Activated CD8-positive, alpha-beta memory T cell treated with anti-CD3 and anti-CD28 coated beads for 36 hours (primary cell): Measurements from ENCODE around the gene GPRIN3. TPM values are rescaled to one million over a fixed set of nuclear protein-coding genes. Genes with fewer than 3 reads are reported as not detected.

ENCODE experiments used
- CTCF ChIA-PET: fragments of 350-600 bp; sonication (Branson Sonifier 250); formaldehyde crosslinking; loops from one replicate; lab custom pipeline; 2021; ENCODE audit warnings: antibody characterized with exemption; lab: Charles Lee
- POLR2A ChIA-PET: fragments of 350-600 bp; sonication (Branson Sonifier 250); formaldehyde crosslinking; loops from one replicate; lab custom pipeline; 2021; ENCODE audit warnings: antibody characterized with exemption; lab: Charles Lee
- total RNA-seq, 2 experiments: library from RNA; stranded (reverse); gene quantifications; one replicate each; pipeline ENCODE4 v1.2.3, GENCODE V29; 2021

Gene GPRIN3
- total RNA-seq, 2 experiments from 2014 or later: 18.8 to 19.0 TPM

DNA sequence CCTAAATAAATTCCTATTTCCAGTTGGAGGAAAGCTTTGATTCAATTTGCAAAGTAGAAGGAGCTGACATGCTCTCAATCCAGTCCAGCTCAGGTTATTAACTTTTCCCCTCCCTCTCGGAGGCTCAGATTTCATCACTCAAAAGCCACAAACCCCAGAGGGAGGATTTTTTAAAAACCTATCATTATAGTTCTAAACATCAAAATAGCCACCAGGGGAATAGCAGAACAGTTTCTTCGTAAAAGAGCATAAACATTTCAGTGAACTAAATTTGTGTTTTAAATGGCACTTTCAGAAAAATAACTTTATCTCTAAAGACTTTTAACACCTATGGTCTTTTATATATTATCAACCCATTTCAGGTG is 8.8 kb downstream of the GPRIN3 start:
- CTCF ChIA-PET: interaction anchor here (0.6 to 1.6 kb wide), 6 partner anchors 9 to 44 kb away, joined by 3 to 4 read pairs (median 4); partner anchors contain the start of gene GPRIN3
- POLR2A ChIA-PET: interaction anchor here (1.9 to 3.3 kb wide), 2 partner anchors 9 kb away, joined by 5 to 16 read pairs; partner anchors contain the start of gene GPRIN3

DNA sequence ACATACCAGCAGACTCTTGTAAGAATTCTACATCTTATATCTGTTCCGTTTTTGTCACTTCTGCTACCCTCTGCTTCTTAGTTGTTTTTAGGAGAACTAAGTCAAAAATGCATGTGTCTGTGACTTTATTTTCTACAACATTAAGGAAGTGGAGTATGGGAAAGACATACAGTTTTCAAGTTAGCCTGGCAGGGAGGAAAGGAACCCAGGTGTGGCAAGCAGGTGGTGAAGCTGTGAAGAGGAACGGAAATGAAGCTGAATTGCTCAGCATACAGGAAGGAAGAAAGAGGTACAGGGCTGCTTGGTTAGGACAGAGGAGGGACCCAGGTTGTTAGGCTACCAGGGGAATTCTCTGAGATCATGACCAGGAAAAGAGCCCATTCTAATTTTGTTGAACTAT is 9.4 kb downstream of the GPRIN3 start:
- ChIA-PET POLR2A (interaction anchor here (1.9 to 3.3 kb wide), 2 partner anchors 9 to 10 kb away, joined by 5 to 16 read pairs; partner anchors contain the start of gene GPRIN3), CTCF (interaction anchor here (0.6 to 1.4 kb wide), 4 partner anchors 10 to 43 kb away, joined by 3 to 4 read pairs (median 4); partner anchors contain the start of gene GPRIN3)

DNA sequence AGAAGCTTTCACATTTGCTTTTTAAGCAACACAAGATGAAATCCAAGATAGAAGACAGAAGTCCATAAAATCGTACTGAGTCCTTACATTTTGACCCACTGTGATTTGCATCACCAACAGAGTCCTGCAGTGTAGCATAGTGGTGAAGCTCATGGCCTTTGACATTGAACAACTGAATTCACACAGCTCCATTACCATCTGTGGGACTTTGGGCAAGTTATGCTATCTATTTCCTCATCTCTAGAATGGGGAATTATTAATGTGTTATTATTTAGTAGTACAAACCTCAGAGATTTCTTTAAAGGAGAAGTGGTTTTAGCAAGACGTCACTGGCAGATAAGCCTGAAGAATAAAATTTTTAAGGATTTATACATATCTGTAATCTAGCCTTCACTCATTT is 10.7 kb downstream of the GPRIN3 start:
- POLR2A ChIA-PET: interaction anchor here (0.8 kb wide), 1 partner anchor 13 kb away, joined by 3 read pairs; no protein-coding TSS in a partner anchor
- CTCF ChIA-PET: interaction anchor here (1.4 kb wide), 1 partner anchor 11 kb away, joined by 6 read pairs; the partner anchor contains the start of gene GPRIN3

DNA sequence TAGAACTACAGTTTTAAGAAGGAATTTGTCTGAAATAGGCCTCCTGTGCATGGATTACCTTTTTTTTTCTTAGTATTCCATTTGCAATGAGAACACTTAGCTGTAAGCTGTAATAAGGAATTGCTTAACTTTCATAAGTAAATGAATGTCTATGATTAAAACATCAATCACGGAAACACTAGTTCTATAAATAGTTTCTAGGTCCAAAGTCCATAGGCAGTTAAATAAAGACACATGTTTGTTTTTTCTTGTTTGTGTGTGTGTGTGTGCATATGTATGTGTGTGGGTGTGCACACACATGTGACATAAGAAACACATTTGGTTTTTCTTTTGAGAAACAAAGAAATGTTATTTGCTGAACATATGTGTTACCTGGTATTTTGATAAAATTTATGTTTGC is 11.2 kb downstream of the GPRIN3 start:
- ChIA-PET CTCF (interaction anchor here (1.4 kb wide), 1 partner anchor 11 kb away, joined by 6 read pairs; the partner anchor contains the start of gene GPRIN3), POLR2A (interaction anchor here (0.8 kb wide), 1 partner anchor 12 kb away, joined by 3 read pairs; no protein-coding TSS in a partner anchor)

DNA sequence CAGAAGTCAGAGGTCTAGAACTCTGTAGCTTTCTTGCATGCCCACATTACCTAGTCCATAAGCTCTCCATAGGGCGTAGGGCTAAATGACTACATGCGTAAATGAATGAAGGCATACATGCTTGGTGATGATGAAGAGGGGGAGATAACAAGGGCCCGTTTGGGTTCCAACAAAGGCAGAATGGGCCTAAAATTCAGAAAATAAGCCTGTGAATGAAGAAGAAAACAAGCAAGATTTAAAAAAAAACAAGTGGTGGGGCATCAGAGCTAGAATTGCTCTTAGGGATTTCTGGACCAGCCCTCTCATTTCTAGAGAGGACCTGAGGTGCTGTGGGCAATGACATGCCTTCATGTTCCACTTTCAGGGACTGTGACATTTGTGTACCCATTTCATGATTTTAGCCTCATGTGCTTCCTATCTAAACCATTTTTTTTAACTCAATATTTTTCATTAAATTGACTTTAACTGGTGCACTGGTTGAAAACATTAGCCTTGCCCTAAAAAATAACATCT is 12.1 kb downstream of the GPRIN3 start:
- ChIA-PET POLR2A (interaction anchor here (1.4 kb wide), 2 partner anchors 10 to 22 kb away, joined by 4 to 9 read pairs; no protein-coding TSS in a partner anchor), CTCF (no interaction called here)

DNA sequence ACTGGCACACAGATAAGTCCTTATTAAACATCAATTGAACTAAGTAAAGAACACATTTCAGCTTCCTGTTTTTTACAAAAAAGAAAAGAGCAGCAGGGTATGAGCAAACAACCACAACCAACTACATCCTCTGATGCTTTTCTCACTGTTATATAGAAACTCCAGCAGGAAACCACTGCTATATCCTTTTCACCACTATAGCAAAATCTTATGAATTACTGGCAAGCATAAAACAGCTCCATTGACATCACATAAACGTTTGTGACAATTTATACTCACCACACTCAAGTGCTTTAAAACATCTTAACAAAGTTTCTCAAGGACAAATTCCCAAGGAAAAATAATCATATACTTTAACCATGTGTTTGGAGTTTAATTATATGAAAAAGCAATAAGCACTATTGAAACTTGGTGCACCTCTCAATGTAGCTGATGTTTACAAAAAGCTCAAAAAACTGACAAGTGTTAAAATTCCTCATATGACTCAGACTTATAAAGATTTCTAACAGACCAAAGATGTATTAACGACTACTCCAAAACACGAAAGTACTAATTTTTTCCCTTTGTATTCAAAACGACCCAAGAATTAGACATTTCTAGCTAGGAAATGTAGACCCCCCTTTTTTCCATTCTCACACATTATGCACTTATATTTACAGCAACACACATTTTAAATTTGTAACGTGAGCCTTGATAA is 12.9 kb downstream of the GPRIN3 start:
- ChIA-PET CTCF (no interaction called here), POLR2A (interaction anchor here (0.6 to 1.4 kb wide), 4 partner anchors 9 to 23 kb away, joined by 3 to 9 read pairs (median 4); partner anchors contain the start of gene GPRIN3)

DNA sequence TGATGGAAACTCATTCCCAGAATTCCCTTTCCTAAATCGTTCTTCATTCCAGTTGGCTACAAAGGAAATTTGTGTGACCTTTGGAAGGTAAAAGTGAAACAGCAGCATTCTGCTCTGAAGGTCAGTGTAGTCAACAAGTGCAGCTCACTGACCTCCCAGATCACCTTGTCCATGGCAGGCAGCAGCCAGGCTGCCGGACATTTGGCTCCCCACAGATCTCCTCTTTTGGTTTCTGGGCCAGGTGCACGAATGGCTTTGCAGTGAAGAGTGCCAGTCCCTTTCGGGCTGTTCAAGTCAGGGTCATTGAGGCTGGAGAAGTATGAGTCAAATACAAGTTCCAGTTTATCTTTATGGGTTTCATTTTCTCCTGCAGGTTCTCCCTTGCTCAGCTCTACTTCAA is 14.3 kb downstream of the GPRIN3 start:
- POLR2A ChIA-PET: no interaction called here
- CTCF ChIA-PET: interaction anchor here (0.7 kb wide), 1 partner anchor 12 kb away, joined by 3 read pairs; no protein-coding TSS in a partner anchor

DNA sequence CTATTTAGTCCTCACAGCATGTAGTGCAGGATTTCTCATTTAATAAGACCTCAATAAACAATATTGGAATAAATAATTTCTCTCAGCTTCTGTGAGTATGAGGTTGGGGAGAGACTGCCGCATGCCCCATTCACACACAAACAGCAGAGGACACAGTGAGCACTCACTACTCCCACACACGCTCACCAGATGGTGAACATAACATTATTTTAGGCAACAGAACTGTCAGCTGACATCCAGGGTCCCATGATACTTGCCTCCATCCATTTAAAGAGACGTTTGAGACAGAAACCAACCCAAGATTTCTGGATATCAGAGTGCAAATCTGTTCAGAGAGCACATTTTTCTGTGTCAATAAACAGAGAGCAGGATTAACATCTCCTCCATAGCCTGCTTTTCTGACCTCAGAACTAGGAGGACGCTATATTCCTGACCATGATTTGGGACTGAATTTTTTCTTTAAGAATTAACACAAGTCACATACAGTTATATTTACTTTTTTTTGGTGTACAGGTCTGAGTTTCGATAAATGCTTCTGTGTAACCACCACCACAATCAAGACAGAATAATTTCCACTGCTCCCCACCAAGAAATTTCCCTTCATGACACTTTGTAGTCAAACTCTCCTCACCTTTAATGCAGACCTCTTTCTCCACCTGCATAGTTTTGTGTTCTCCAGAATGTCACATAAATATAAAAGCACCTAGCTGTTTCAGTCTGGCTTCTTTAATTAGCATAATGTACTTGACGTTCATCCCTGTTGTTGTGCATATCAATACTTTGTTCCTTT is 16.7 kb downstream of the GPRIN3 start:
- CTCF ChIA-PET: interaction anchor here (0.9 kb wide), 1 partner anchor 9 kb away, joined by 3 read pairs; no protein-coding TSS in a partner anchor
- POLR2A ChIA-PET: interaction anchor here (1.7 to 2.9 kb wide), 2 partner anchors 9 to 17 kb away, joined by 10 to 16 read pairs; partner anchors contain the start of gene GPRIN3

DNA sequence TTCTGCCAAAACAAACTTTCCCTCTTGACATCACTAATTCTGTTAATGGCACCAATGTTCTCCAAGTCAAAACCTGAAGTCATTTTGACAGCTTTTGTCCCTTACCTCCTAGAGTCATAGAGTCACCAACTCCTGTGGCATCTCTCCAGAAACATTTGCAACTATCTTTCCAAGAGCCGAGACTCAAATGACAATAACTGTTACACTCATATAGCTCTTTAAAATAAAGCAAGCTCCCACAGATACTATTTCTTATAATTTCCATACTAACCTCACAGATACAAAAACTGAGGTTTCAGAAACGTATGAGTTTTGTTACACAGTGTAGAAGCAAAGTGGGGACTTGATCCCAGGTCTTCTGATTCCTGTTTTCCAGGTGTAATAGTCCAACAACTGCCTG is 18.3 kb downstream of the GPRIN3 start:
- CTCF ChIA-PET: interaction anchor here (1.1 kb wide), 2 partner anchors 10 to 12 kb away, joined by 3 to 4 read pairs; no protein-coding TSS in a partner anchor
- POLR2A ChIA-PET: interaction anchor here (1.2 to 2.9 kb wide), 3 partner anchors 10 to 18 kb away, joined by 5 to 16 read pairs (median 10); partner anchors contain the start of gene GPRIN3

DNA sequence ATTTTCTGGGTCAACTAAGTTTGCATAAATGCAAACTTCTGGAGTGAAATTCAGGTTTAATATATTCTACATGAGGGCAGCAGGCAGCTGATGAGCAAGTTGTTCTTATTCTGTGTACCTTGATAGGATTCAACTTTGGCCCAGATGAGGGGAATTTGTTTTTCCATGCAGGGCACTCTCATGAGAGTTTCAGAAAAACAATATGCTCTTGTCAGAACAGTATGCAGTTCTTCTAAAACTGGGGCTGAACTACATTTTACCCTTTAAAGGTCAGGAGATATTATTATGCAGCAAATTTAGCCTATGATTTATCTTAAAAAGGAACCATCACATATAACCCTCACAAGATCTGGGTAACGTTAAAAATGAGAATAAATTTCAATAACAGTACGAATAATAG is 19.2 kb downstream of the GPRIN3 start:
- POLR2A ChIA-PET: interaction anchor here (2.9 kb wide), 1 partner anchor 11 kb away, joined by 16 read pairs; no protein-coding TSS in a partner anchor
- CTCF ChIA-PET: no interaction called here

DNA sequence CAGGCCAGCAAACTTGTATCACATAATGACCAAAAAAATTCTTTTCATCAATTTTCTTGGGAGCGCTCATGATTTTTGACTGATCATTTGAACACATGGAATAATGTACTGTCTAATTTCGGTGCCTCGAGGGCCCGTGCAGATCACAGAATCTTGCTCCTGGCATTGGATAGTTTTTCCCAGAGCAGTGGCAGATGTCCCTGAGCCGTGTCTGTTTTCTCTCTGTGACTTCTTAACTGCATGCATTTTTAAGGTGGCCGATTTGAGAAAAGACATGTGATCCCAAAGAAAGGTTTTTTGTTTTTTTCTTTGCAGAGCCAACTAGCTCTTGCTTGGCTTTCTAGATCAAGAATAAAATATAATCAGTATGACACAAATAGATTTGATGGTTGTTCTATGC is 19.7 kb downstream of the GPRIN3 start:
- ChIA-PET CTCF (interaction anchor here (1.5 kb wide), 1 partner anchor 33 kb away, joined by 5 read pairs; no protein-coding TSS in a partner anchor), POLR2A (interaction anchor here (2.9 kb wide), 1 partner anchor 12 kb away, joined by 16 read pairs; no protein-coding TSS in a partner anchor)

DNA sequence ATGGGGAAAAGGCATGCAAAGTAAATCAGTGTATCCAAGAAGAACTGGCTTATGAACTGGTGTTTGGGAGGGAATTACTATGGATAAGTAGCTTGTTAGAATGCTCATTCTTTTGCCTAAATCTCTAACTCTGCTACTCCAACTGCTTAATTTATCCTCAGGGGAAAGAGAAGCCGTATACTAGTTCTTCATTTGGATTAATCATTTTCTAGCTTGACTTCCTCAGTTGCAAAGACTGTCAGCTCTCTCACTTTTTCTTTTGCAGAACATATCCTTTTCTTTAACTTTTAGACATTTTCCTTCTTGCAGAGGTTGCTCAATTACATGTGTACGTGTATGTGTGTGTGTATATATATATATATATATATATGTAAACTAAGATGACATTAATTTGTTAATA is 21.9 kb downstream of the GPRIN3 start:
- CTCF ChIA-PET: interaction anchor here (1.2 kb wide), 1 partner anchor 13 kb away, joined by 4 read pairs; no protein-coding TSS in a partner anchor
- POLR2A ChIA-PET: interaction anchor here (0.6 to 1.1 kb wide), 2 partner anchors 9 to 14 kb away, joined by 4 to 6 read pairs; no protein-coding TSS in a partner anchor

DNA sequence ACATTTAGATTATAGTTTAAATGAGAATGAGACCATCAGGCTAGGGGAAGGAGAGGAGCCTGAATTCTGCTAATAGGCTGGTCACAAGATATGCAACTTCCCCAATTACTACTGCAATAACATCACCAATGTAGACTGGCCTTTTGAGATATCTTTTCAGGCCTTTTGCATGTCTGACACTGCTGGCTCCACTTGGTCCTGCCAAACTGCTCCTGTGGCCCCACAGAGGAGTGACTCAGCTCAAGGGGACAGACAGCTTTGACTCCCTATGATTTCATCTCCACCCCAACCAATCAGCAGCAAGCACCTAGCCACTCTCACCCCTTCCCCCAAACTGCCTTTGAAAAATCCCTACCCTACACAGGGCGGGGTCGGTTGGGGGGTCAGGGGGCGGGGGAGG is 22.8 kb downstream of the GPRIN3 start:
- ChIA-PET POLR2A (interaction anchor here (0.5 to 0.6 kb wide), 2 partner anchors 12 to 36 kb away, joined by 3 to 4 read pairs; no protein-coding TSS in a partner anchor), CTCF (interaction anchor here (1.1 to 1.4 kb wide), 3 partner anchors 14 to 25 kb away, joined by 3 to 4 read pairs (median 3); partner anchors contain the start of gene GPRIN3)

DNA sequence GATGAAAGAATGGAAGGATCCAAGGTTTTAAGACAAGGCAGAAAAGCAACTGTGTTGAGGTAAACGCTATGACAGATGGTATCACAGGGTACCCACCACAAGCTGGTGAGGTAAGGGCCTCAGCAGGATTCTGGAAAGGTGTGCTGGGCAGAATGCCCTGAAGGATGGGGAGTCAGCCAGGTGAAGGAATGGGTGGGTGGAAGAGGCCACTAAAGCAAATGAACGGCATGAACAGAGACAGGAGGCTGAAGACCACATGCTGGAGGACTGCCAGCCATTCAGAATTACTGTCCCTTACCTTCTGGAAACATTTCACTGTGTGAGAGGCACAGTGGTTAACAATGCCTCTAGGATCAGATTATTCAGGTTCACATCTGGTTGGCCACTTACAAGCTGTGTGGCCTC is 23.6 kb downstream of the GPRIN3 start:
- ChIA-PET CTCF (interaction anchor here (1.1 to 1.4 kb wide), 3 partner anchors 15 to 24 kb away, joined by 3 to 4 read pairs (median 3); partner anchors contain the start of gene GPRIN3), POLR2A (interaction anchor here (0.5 to 0.7 kb wide), 2 partner anchors 10 to 12 kb away, joined by 3 read pairs; no protein-coding TSS in a partner anchor)

DNA sequence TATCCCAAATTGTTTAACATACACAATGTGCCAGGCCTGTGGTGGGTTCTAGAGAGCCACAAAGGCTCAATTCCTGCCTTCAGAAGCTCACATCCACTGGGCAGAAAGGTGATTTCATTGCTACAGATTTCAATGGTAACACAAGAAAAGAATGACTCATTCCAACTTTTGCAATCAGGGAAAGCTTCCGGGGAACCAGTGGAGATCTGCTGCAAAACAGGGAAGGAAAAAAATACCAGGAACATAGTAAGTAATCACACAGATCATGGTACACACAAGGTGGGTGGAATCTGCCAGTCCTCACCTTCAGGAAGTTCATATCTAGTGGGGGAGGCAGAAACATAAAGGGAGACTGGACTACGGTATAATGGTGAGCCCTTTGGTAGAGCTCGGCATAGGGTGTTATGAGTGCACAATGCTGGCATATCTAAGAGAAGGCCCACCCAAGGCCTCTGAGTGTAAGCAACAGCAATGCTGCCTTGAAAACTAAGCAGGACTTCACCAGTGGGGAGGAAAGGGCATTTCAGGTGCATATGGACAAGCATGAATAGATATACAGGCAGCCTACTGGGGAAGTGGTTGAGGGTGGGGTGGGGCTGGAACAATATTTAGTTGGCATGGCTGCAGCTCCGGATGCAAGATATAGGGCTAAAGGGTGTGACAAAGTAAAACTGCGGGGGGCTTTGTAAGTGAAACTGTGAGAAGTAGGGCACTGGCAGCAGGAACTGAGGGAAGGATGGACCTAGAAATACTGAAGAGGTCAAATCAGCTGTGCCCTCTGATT is 24.2 kb downstream of the GPRIN3 start:
- CTCF ChIA-PET: interaction anchor here (0.8 to 1.4 kb wide), 5 partner anchors 16 to 25 kb away, joined by 3 to 4 read pairs (median 3); partner anchors contain the start of gene GPRIN3
- POLR2A ChIA-PET: interaction anchor here (0.7 kb wide), 1 partner anchor 11 kb away, joined by 3 read pairs; no protein-coding TSS in a partner anchor

DNA sequence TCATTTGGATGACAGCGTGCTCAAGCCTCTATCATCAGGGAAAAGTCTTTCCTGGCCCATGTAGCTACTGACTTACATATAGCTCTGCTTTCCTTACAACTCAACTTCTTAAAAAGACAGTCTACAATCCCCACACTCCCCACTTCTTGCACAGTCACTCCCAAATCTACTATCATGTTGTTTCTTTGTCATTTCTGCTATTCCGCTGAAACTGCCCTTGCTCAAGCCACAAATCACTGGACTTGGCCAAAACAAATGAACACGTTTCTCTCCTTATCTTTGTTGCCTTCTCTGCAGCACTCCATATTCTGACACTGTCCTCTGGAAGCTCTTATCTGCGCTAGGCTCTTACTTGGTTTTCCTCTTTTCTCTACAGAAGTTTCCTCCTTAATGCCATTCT is 28.2 kb downstream of the GPRIN3 start:
- CTCF ChIA-PET: interaction anchor here (0.8 to 1.5 kb wide), 2 partner anchors 19 to 27 kb away, joined by 3 read pairs; no protein-coding TSS in a partner anchor
- POLR2A ChIA-PET: no interaction called here

DNA sequence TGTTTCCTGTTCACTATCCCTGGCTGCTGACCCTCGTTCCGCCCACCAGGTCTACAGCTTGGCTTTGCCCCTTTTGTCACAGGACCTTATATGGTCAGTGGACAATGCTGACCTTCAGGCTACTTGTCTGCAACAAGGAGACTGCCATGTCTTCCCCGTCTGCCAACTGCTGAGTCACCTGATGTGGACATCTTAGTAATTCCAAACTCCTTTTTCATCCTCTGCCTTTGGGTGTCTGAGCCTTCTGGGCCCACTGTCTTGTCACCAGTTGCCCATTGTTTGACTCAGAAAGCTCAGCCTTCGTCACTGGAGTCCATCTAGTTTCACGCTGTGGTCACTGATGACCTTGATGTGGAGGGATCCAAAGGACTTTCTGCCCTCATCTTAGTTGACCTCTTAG is 30.2 kb downstream of the GPRIN3 start:
- ChIA-PET POLR2A (no interaction called here), CTCF (no interaction called here)
